ENCODE data around the gene MRM2.

DNA sequence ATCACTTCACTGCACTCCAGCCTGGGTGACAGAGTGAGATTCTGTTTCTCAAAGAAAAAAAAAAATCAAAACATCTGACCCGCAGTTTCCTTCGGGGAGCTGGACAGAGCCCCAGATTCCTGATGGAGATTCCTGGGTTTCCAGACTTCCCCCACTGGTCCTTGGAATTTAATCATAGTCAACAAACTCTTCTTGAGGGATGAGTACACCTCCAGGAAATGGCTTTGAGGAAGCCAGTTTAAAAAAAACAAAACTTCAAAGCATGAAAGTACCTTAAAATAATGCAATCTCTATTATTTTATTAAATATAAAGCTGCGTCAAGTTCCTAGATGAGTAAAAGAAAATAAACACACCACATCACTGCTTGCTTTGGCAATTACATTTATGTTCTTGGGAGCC lies 8.1 kb downstream of the MRM2 start:
- no peak for TF ChIP-seq FOXM1 (IDR thresholded peaks at IDR 0.05; ENCODE audit: low read depth, low read length)
- TF ChIP-seq POLR2A (IDR thresholded peaks at IDR 0.05; ENCODE audit: low read depth, low read length) = no peak
